SK-N-MC (cell line): ENCODE results near the gene BEAN1.

ENCODE experiments used
- DNase-seq: peaks from one replicate; pipeline ENCODE4 v3.0.0-alpha.2; 2011; ENCODE audit warnings: low read depth, low spot score
- H3K27ac ChIP-seq: fragments of 200-600 bp; sonication (generic); 2 replicates; pipeline ENCODE4 v1.5.1; 2016; ENCODE audit warnings: mixed run types
- H3K36me3 ChIP-seq: fragments of 200-600 bp; sonication (generic); 2 replicates; pipeline ENCODE4 v1.6.1; 2017; ENCODE audit warnings: antibody characterized with exemption, low read length, mixed read lengths; ENCODE audit not compliant: insufficient read depth
- H3K4me3 ChIP-seq: fragments of 200-600 bp; sonication (generic); 2 replicates; pipeline ENCODE4 v1.5.1; 2016
- H3K9ac ChIP-seq: fragments of 200-600 bp; sonication (generic); 2 replicates; pipeline ENCODE4 v1.8.0; 2017; ENCODE audit warnings: mixed run types, mixed read lengths; ENCODE audit not compliant: insufficient read length
- H3K9me3 ChIP-seq: fragments of 200-600 bp; sonication (generic); 2 replicates; pipeline ENCODE4 v1.6.1; 2017; ENCODE audit warnings: low read depth, mild to moderate bottlenecking, antibody characterized with exemption, low read length, moderate library complexity, mixed read lengths
- EZH2 ChIP-seq: fragments of 200-600 bp; sonication (generic); IDR thresholded peaks from one replicate; pipeline ENCODE4 v1.6.1; 2017; ENCODE audit warnings: antibody characterized with exemption
- FOXP2 ChIP-seq: optimal IDR thresholded peaks from 2 replicates; pipeline ENCODE3; 2011; ENCODE audit warnings: mild to moderate bottlenecking, moderate library complexity; ENCODE audit not compliant: insufficient read depth; ENCODE audit errors: extremely low read length, control extremely low read depth
- POLR2AphosphoS5 ChIP-seq: IDR thresholded peaks from 2 replicates; pipeline ENCODE4 v1.6.1; 2012; ENCODE audit warnings: mild to moderate bottlenecking, low read depth, low read length, borderline replicate concordance

BEAN1 gene

GRCh38 chr16:66431760-66432159, 4.7 kb downstream of the BEAN1 start:
- no peak overlapping the region for H3K27ac ChIP-seq
- no peaks in the 10 kb centered on the region for H3K36me3 ChIP-seq
- TF ChIP-seq FOXP2 (no peak), POLR2AphosphoS5 (no peak), EZH2 (no peak)
- H3K9me3 ChIP-seq, result no peaks in the 10 kb centered on the region
- H3K4me3 ChIP-seq, result no peak overlapping the region
- DNase-seq, result no peak
- H3K9ac ChIP-seq, result no peak overlapping the region

DNA sequence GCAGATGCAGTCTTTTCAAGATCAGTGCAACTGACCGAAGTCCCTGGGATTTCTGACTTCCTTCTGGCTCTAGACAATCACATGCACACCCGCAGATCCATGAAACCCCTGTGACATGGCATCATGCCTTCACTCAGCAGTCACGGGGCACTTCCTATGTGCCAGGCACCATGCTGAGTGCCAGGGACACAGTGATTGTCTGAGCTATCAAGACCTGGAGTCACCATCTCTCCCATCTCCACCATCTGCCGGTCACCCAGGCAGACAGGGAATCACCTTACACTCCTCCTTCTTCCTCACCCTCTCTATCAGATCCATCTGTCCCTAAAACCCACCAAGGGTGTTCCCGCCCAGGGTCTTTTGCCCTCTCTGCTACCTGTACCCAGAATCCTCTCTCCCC, 5.3 kb downstream of the BEAN1 start:
- Histone ChIP-seq H3K4me3 (no peak overlapping the region), H3K9me3 (no peaks in the 10 kb centered on the region), H3K9ac (no peak overlapping the region), H3K36me3 (no peaks in the 10 kb centered on the region), H3K27ac (no peak overlapping the region)
- no peak for DNase-seq
- TF ChIP-seq EZH2, result no peak
- no peak for TF ChIP-seq FOXP2
- TF ChIP-seq POLR2AphosphoS5, result no peak

- Histone ChIP-seq H3K4me3 (no peak overlapping the region), H3K27ac (no peak overlapping the region), H3K9me3 (no peaks in the 10 kb centered on the region), H3K36me3 (no peaks in the 10 kb centered on the region), H3K9ac (no peak overlapping the region)
- TF ChIP-seq FOXP2, result no peak
- no peak for TF ChIP-seq EZH2
- no peak for TF ChIP-seq POLR2AphosphoS5
- no peak for DNase-seq
These were observed 7.7 kb downstream of the BEAN1 start for GRCh38 chr16:66434619-66435430.

GRCh38 chr16:66435896-66436295, 8.8 kb downstream of the BEAN1 start:
- H3K9me3 ChIP-seq, result no peaks in the 10 kb centered on the region
- H3K27ac ChIP-seq, result no peak overlapping the region
- no peak for DNase-seq
- TF ChIP-seq EZH2, result no peak
- no peaks in the 10 kb centered on the region for H3K36me3 ChIP-seq
- no peak overlapping the region for H3K4me3 ChIP-seq
- H3K9ac ChIP-seq, result no peak overlapping the region

DNA sequence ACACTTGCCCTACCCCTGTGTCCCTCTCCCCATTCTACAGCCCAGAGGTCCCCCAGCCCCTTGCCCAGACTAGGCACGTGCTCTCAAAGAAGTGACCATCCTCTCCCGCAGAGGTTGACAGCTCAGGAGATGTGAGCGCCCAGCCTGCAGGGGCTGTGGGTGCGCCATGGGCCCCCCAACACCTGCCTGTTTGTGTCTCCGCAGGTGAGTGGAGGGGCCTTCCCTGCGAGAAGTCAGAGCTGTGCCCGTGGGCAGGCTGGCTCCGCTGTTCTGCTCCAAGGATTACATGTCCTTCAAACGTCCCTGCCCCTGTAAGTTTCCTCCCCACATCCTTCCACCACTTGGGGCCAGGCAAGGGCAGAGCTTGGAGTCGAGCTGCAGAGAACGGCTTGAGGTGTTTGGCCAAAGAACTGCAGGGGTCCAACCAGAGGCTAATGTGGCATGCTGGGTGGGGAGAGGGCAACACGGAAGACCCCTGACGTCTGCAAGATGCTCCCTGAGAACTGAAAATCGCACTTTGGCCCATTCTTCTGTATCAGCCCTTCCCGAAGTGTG, 10.4 kb downstream of the BEAN1 start:
- H3K27ac ChIP-seq, result no peak overlapping the region
- no peaks in the 10 kb centered on the region for H3K9me3 ChIP-seq
- no peak overlapping the region for H3K4me3 ChIP-seq
- no peaks in the 10 kb centered on the region for H3K36me3 ChIP-seq
- no peak overlapping the region for H3K9ac ChIP-seq
- DNase-seq, result no peak
- TF ChIP-seq EZH2 (no peak), POLR2AphosphoS5 (no peak), FOXP2 (no peak)

- Histone ChIP-seq H3K4me3 (no peak overlapping the region), H3K27ac (no peak overlapping the region), H3K9ac (no peak overlapping the region), H3K9me3 (no peaks in the 10 kb centered on the region), H3K36me3 (no peaks in the 10 kb centered on the region)
- TF ChIP-seq EZH2 (no peak), FOXP2 (no peak), POLR2AphosphoS5 (no peak)
- no peak for DNase-seq
These were observed 11.4 kb downstream of the BEAN1 start for GRCh38 chr16:66438536-66438935.

GRCh38 chr16:66439051-66439730, 12.1 kb downstream of the BEAN1 start:
- Histone ChIP-seq H3K36me3 (no peaks in the 10 kb centered on the region), H3K9me3 (no peaks in the 10 kb centered on the region), H3K4me3 (no peak overlapping the region), H3K9ac (no peak overlapping the region), H3K27ac (no peak overlapping the region)
- no peak for DNase-seq
- TF ChIP-seq POLR2AphosphoS5, result no peak
- no peak for TF ChIP-seq EZH2
- no peak for TF ChIP-seq FOXP2

GRCh38 chr16:66440271-66440802, 13.2 kb downstream of the BEAN1 start:
- Histone ChIP-seq H3K4me3 (no peak overlapping the region), H3K9me3 (no peaks in the 10 kb centered on the region), H3K27ac (no peak overlapping the region), H3K36me3 (no peaks in the 10 kb centered on the region), H3K9ac (no peak overlapping the region)
- TF ChIP-seq FOXP2 (no peak), EZH2 (no peak), POLR2AphosphoS5 (no peak)
- no peak for DNase-seq
